22Rv1 (cell line): ENCODE measurements around the gene CTXND1.

Experiments
- ZFX ChIP-seq: fragments of 450-650 bp; IDR thresholded peaks from 2 replicates; pipeline ENCODE4 v1.6.1; 2017; ENCODE audit warnings: antibody characterized with exemption, borderline replicate concordance
- TF ChIP-seq, protein P1 (sequence below): fragments of 450-650 bp; IDR thresholded peaks from 2 replicates; pipeline ENCODE4 v1.5.1; 2017; ENCODE audit warnings: mild to moderate bottlenecking

DNA sequence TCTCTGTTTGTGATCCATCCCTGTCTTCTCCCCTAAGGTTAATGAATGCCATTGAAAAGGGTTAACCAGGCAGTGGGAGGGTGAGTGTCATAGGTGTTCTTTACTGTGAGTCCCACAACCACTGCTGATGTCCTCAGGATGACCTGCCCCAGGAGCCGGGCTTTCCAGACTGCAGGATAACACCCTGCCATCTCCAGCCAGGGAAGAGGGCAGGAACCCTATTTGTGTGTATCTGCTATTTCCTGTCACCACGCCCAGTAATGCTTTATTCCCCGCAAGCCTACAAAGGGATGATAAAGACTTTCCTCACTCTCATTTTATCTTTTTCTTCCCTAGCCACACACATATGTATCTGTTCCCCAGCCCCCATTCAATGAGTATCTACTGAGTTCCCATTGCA is 15.6 kb upstream of the CTXND1 start:
- TF ChIP-seq, protein P1, sequence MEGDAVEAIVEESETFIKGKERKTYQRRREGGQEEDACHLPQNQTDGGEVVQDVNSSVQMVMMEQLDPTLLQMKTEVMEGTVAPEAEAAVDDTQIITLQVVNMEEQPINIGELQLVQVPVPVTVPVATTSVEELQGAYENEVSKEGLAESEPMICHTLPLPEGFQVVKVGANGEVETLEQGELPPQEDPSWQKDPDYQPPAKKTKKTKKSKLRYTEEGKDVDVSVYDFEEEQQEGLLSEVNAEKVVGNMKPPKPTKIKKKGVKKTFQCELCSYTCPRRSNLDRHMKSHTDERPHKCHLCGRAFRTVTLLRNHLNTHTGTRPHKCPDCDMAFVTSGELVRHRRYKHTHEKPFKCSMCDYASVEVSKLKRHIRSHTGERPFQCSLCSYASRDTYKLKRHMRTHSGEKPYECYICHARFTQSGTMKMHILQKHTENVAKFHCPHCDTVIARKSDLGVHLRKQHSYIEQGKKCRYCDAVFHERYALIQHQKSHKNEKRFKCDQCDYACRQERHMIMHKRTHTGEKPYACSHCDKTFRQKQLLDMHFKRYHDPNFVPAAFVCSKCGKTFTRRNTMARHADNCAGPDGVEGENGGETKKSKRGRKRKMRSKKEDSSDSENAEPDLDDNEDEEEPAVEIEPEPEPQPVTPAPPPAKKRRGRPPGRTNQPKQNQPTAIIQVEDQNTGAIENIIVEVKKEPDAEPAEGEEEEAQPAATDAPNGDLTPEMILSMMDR, result no peak
- TF ChIP-seq ZFX, result no peak
